Naive thymus-derived CD4-positive, alpha-beta T cell (primary cell): ENCODE results near the gene TRIM31. TPM values are rescaled to one million over a fixed set of nuclear protein-coding genes. Genes with fewer than 3 reads are reported as not detected.

Source experiments
- ATAC-seq: fragments of 150-1000 bp; cut with Tn5 transposase; 2 replicates; pipeline ENCODE4 v1.10.0; 2021; ENCODE audit warnings: mild to moderate bottlenecking, moderate library complexity
- CTCF ChIA-PET: fragments of 350-600 bp; sonication (Branson Sonifier 250); formaldehyde crosslinking; loops from one replicate; lab custom pipeline; 2021; ENCODE audit warnings: antibody characterized with exemption; lab: Charles Lee
- POLR2A ChIA-PET: fragments of 350-600 bp; sonication (Branson Sonifier 250); formaldehyde crosslinking; loops from one replicate; lab custom pipeline; 2021; ENCODE audit warnings: antibody characterized with exemption, inconsistent platforms; lab: Charles Lee
- DNase-seq, 9 donors: peaks; one replicate each; pipeline versions ENCODE4 v3.0.0 to v3.0.0-alpha.2; 2020 to 2022; ENCODE audit warnings: mixed read lengths in 1 of 9
- H3K27ac ChIP-seq: one replicate; pipeline ENCODE4 v1.7.0; 2013; ENCODE audit warnings: mild to moderate bottlenecking, low read depth, low read length, moderate library complexity
- H3K27me3 ChIP-seq, 2 donors: one replicate each; pipeline ENCODE4 v1.7.0; 2013; ENCODE audit warnings: low read length in 2 of 2, mild to moderate bottlenecking in 2 of 2, moderate library complexity in 2 of 2; ENCODE audit not compliant: control insufficient read depth in 2 of 2, insufficient read depth in 2 of 2
- H3K36me3 ChIP-seq, 3 experiments: 1 replicate in 2 of 3; 2 replicates in 1 of 3; pipeline ENCODE4 v1.7.0; 2013; ENCODE audit warnings: low read length in 3 of 3, mild to moderate bottlenecking in 3 of 3, moderate library complexity in 1 of 3; ENCODE audit not compliant: insufficient read depth in 3 of 3, control insufficient read depth in 2 of 3
- H3K4me1 ChIP-seq, 2 donors: one replicate each; pipeline ENCODE4 v1.7.0; 2013; ENCODE audit warnings: low read length in 2 of 2, mild to moderate bottlenecking in 2 of 2, moderate library complexity in 1 of 2; ENCODE audit not compliant: control insufficient read depth in 2 of 2, insufficient read depth in 2 of 2
- H3K4me3 ChIP-seq: 2 replicates; pipeline ENCODE4 v1.7.0; 2013; ENCODE audit warnings: mild to moderate bottlenecking, low read length
- H3K9me3 ChIP-seq, 3 experiments: 1 replicate in 2 of 3; 2 replicates in 1 of 3; pipeline ENCODE4 v1.7.0; 2013; ENCODE audit warnings: low read length in 3 of 3; ENCODE audit not compliant: control insufficient read depth in 2 of 3
- H3K27ac Mint-ChIP-seq, 9 donors: one replicate each; pipeline ENCODE4 v1.8.0; 2020 to 2022; ENCODE audit warnings: mixed read lengths in 9 of 9, mild to moderate bottlenecking in 8 of 9, moderate library complexity in 5 of 9, inconsistent platforms in 2 of 9
- H3K27me3 Mint-ChIP-seq, 5 donors: one replicate each; pipeline ENCODE4 v1.8.0; 2021 to 2022; ENCODE audit warnings: mixed read lengths in 5 of 5, mild to moderate bottlenecking in 1 of 5
- H3K36me3 Mint-ChIP-seq, 5 donors: one replicate each; pipeline ENCODE4 v1.8.0; 2020 to 2022; ENCODE audit warnings: mixed read lengths in 5 of 5, mild to moderate bottlenecking in 3 of 5, inconsistent platforms in 1 of 5
- H3K4me1 Mint-ChIP-seq, 7 donors: one replicate each; pipeline ENCODE4 v1.8.0; 2020 to 2022; ENCODE audit warnings: mixed read lengths in 7 of 7, mild to moderate bottlenecking in 3 of 7, inconsistent platforms in 1 of 7
- H3K4me3 Mint-ChIP-seq, 10 donors: one replicate each; pipeline ENCODE4 v1.8.0; 2020 to 2022; ENCODE audit warnings: mild to moderate bottlenecking in 10 of 10, mixed read lengths in 10 of 10, moderate library complexity in 6 of 10, inconsistent platforms in 2 of 10
- H3K9me3 Mint-ChIP-seq, 11 donors: one replicate each; pipeline ENCODE4 v1.8.0; 2020 to 2022; ENCODE audit warnings: mixed read lengths in 11 of 11, mild to moderate bottlenecking in 4 of 11, inconsistent platforms in 1 of 11, moderate library complexity in 1 of 11
- intact Hi-C, 2 donors: fragments of 100-400 bp; cut with micrococcal nuclease; formaldehyde crosslinking; loops; one replicate each; pipeline ENCODE4 v1.15.1; 2023
- polyA plus RNA-seq, 2 donors: library from polyadenylated mRNA; unstranded; fragments of 300-500 nt; fragmentation: Illumina TruSeq; gene quantifications; one replicate each; pipeline ENCODE4 v1.2.3, GENCODE V29; 2021
- total RNA-seq, 6 experiments: library from RNA in 5 of 6; stranded (reverse) in 5 of 6; gene quantifications; 1 replicate in 5 of 6; 2 replicates in 1 of 6; pipeline ENCODE4 v1.2.3 and lab custom pipeline; 2021 to 2026

Gene TRIM31
- total and polyA plus RNA-seq, 7 experiments from 2014 or later, result 0.32 to 0.59 (median 0.32) TPM; not detected in 4

GRCh38 chr6:30061858-30062458 is 50.9 kb downstream of the TRIM31 start:
- ChIA-PET POLR2A (interaction anchor here (0.6 to 2.9 kb wide), 10 partner anchors 10 to 350 kb away, joined by 3 to 15 read pairs (median 4); partner anchors contain the start of gene HLA-A), CTCF (interaction anchor here (3.5 kb wide), 1 partner anchor 41 kb away, joined by 14 read pairs; no protein-coding TSS in a partner anchor)
- peak overlapping the region; percentile 92 for H3K27ac ChIP-seq
- peak overlapping the region; percentile 95 for H3K4me3 ChIP-seq
- ATAC-seq, result peak; percentile 41
- peaks cover 0 to 3% (median 0%) of the 10 kb centered on the region in 11 donors for H3K9me3 Mint-ChIP-seq
- peaks cover 24 to 26% of the 10 kb centered on the region in 2 donors for H3K4me1 ChIP-seq
- H3K27ac Mint-ChIP-seq, result peak overlapping the region; percentile 95 to 99 (median 99)
- H3K27me3 Mint-ChIP-seq, result no peaks in the 10 kb centered on the region
- peaks cover 4 to 31% (median 21%) of the 10 kb centered on the region in 5 donors for H3K36me3 Mint-ChIP-seq
- peaks cover 5 to 13% (median 13%) of the 10 kb centered on the region in 3 experiments for H3K36me3 ChIP-seq
- peak overlapping the region; percentile 93 to 99 (median 98) for H3K4me3 Mint-ChIP-seq
- intact Hi-C loops, result loop anchor here (1.0 to 10.0 kb wide), 7 partner anchors 41 to 1897 kb away; partner anchors contain the start of genes HLA-A (in 1 of the 2), HLA-F (in 1 of the 2), SKIC2 (in 1 of the 2) and TUBB (in 1 of the 2)
- H3K27me3 ChIP-seq, result no peaks in the 10 kb centered on the region
- H3K4me1 Mint-ChIP-seq, result peaks cover 20 to 70% (median 61%) of the 10 kb centered on the region in 7 donors
- DNase-seq, result peak in 3 of 9 donors; percentile 65 to 68 (median 67)
- H3K9me3 ChIP-seq, result no peaks in the 10 kb centered on the region

- Histone ChIP-seq H3K9me3 (no peaks in the 10 kb centered on the region), H3K4me1 (peaks cover 24 to 26% of the 10 kb centered on the region in 2 donors), H3K27me3 (no peaks in the 10 kb centered on the region), H3K36me3 (peaks cover 5 to 17% (median 16%) of the 10 kb centered on the region in 3 experiments), H3K4me3 (peak within 1 kb of the TSS; percentile 95), H3K27ac (peak within 1 kb of the TSS; percentile 92)
- DNase-seq, result peak; percentile 69 to 93 (median 86)
- Mint-ChIP-seq H3K9me3 (no peaks in the 10 kb centered on the region), H3K27me3 (no peaks in the 10 kb centered on the region), H3K4me3 (peak within 1 kb of the TSS; percentile 93 to 99 (median 98)), H3K4me1 (peaks cover 17 to 63% (median 55%) of the 10 kb centered on the region in 7 donors), H3K27ac (peak within 1 kb of the TSS; percentile 95 to 99 (median 99)), H3K36me3 (peaks cover 5 to 33% (median 22%) of the 10 kb centered on the region in 5 donors)
- ATAC-seq, result peak; percentile 93
- intact Hi-C loops, result loop anchor here (1.0 to 10.0 kb wide), 7 partner anchors 42 to 1898 kb away; partner anchors contain the start of genes HLA-A (in 1 of the 2), HLA-F (in 1 of the 2), SKIC2 (in 1 of the 2) and TUBB (in 1 of the 2)
- POLR2A ChIA-PET, result interaction anchor here (0.6 to 2.9 kb wide), 20 partner anchors 8 to 451 kb away, joined by 3 to 15 read pairs (median 4); partner anchors contain the start of gene HLA-A
- CTCF ChIA-PET, result interaction anchor here (3.5 kb wide), 1 partner anchor 42 kb away, joined by 14 read pairs; no protein-coding TSS in a partner anchor
Observed at GRCh38 chr6:30061092-30061857, 51.6 kb downstream of the TRIM31 start, which contains the start of gene POLR1H. Gene POLR1H, plus strand, starts transcription at chr6:30061265. Its CDS starts 260 bp downstream, at chr6:30061525.

GRCh38 chr6:30060606-30061091 is 52.2 kb downstream of the TRIM31 start:
- peaks cover 19 to 21% of the 10 kb centered on the region in 2 donors for H3K4me1 ChIP-seq
- ATAC-seq, result peak; percentile 49
- peaks cover 5 to 17% (median 16%) of the 10 kb centered on the region in 3 experiments for H3K36me3 ChIP-seq
- ChIA-PET POLR2A (interaction anchor here (0.7 to 2.9 kb wide), 25 partner anchors 8 to 452 kb away, joined by 3 to 15 read pairs (median 4); partner anchors contain the start of genes HLA-A and TRIM26), CTCF (interaction anchor here (3.5 kb wide), 1 partner anchor 43 kb away, joined by 14 read pairs; no protein-coding TSS in a partner anchor)
- H3K4me3 Mint-ChIP-seq, result peak overlapping the region; percentile 93 to 99 (median 98)
- H3K36me3 Mint-ChIP-seq, result peaks cover 5 to 38% (median 26%) of the 10 kb centered on the region in 5 donors
- no peaks in the 10 kb centered on the region for H3K27me3 ChIP-seq
- H3K27me3 Mint-ChIP-seq, result no peaks in the 10 kb centered on the region
- H3K4me1 Mint-ChIP-seq, result peaks cover 13 to 57% (median 48%) of the 10 kb centered on the region in 7 donors
- intact Hi-C loops, result loop anchor here (1.0 to 10.0 kb wide), 7 partner anchors 43 to 1899 kb away; partner anchors contain the start of genes HLA-A (in 1 of the 2), HLA-F (in 1 of the 2), SKIC2 (in 1 of the 2) and TUBB (in 1 of the 2)
- peak overlapping the region; percentile 95 to 99 (median 99) for H3K27ac Mint-ChIP-seq
- H3K4me3 ChIP-seq, result peak overlapping the region; percentile 95
- no peaks in the 10 kb centered on the region for H3K9me3 ChIP-seq
- H3K9me3 Mint-ChIP-seq, result no peaks in the 10 kb centered on the region
- H3K27ac ChIP-seq, result peak overlapping the region; percentile 92
- DNase-seq, result peak in 3 of 9 donors; percentile 17 to 58 (median 34)

GRCh38 chr6:30055513-30055912 is 57.4 kb downstream of the TRIM31 start:
- Mint-ChIP-seq H3K36me3 (peaks cover 5 to 56% (median 10%) of the 10 kb centered on the region in 5 donors), H3K27ac (no peak overlapping the region), H3K4me1 (peaks cover 13 to 29% (median 19%) of the 10 kb centered on the region in 7 donors), H3K4me3 (no peak overlapping the region), H3K9me3 (no peaks in the 10 kb centered on the region), H3K27me3 (no peaks in the 10 kb centered on the region)
- ChIA-PET CTCF (no interaction called here), POLR2A (interaction anchor here (0.7 to 1.3 kb wide), 2 partner anchors 11 to 324 kb away, joined by 3 to 4 read pairs; partner anchors contain the start of gene PPP1R11)
- Histone ChIP-seq H3K9me3 (no peaks in the 10 kb centered on the region), H3K27me3 (no peaks in the 10 kb centered on the region), H3K4me3 (no peak overlapping the region), H3K27ac (no peak overlapping the region), H3K36me3 (peaks cover 3 to 19% (median 3%) of the 10 kb centered on the region in 3 experiments), H3K4me1 (peaks cover 7 to 10% of the 10 kb centered on the region in 2 donors)
- ATAC-seq (no peak), DNase-seq (no peak)
- intact Hi-C loops, result no loop called here

- Histone ChIP-seq H3K36me3 (peaks cover 3 to 19% (median 3%) of the 10 kb centered on the region in 3 experiments), H3K4me1 (no peaks in the 10 kb centered on the region), H3K27me3 (no peaks in the 10 kb centered on the region), H3K9me3 (no peaks in the 10 kb centered on the region), H3K4me3 (no peak overlapping the region), H3K27ac (no peak overlapping the region)
- DNase-seq, result no peak
- Mint-ChIP-seq H3K9me3 (no peaks in the 10 kb centered on the region), H3K4me3 (no peak overlapping the region), H3K27me3 (no peaks in the 10 kb centered on the region), H3K27ac (no peak overlapping the region), H3K4me1 (peaks cover 0 to 17% (median 8%) of the 10 kb centered on the region in 7 donors), H3K36me3 (peaks cover 5 to 59% (median 10%) of the 10 kb centered on the region in 5 donors)
- intact Hi-C loops, result no loop called here
- POLR2A ChIA-PET, result no interaction called here
- CTCF ChIA-PET, result no interaction called here
- no peak for ATAC-seq
Observed at GRCh38 chr6:30053682-30054081, 59.2 kb downstream of the TRIM31 start.
